Mesothelial cell of epicardium (in vitro differentiated cells): ENCODE results near the gene PCSK5. TPM values are rescaled to one million over a fixed set of nuclear protein-coding genes. Genes with fewer than 3 reads are reported as not detected.

Experiments
- DNase-seq, 2 experiments: peaks; one replicate each; pipeline ENCODE4 v3.0.0; 2021; ENCODE audit warnings: low spot score in 2 of 2; ENCODE audit not compliant: unreplicated experiment in 2 of 2
- H3K27ac Mint-ChIP-seq: 2 replicates; pipeline ENCODE4 v1.8.0; 2021; ENCODE audit warnings: mixed read lengths
- H3K27me3 Mint-ChIP-seq: 2 replicates; pipeline ENCODE4 v1.8.0; 2021; ENCODE audit warnings: low read depth, mixed read lengths
- H3K36me3 Mint-ChIP-seq: 2 replicates; pipeline ENCODE4 v1.8.0; 2021; ENCODE audit warnings: mixed read lengths
- H3K4me1 Mint-ChIP-seq: 2 replicates; pipeline ENCODE4 v1.8.0; 2021; ENCODE audit warnings: mixed read lengths
- H3K4me3 Mint-ChIP-seq: 2 replicates; pipeline ENCODE4 v1.8.0; 2021; ENCODE audit warnings: mild to moderate bottlenecking, moderate library complexity, mixed read lengths
- H3K9me3 Mint-ChIP-seq: 2 replicates; pipeline ENCODE4 v1.8.0; 2021; ENCODE audit warnings: mixed read lengths
- total RNA-seq: library from RNA; stranded (reverse); gene quantifications from 3 replicates; pipeline ENCODE4 v1.2.1, GENCODE V29; 2021
- TF ChIP-seq, protein P1 (sequence below): fragments of 200-600 bp; sonication (generic); IDR thresholded peaks from one replicate; pipeline ENCODE4 v1.5.0; 2021; ENCODE audit warnings: antibody characterized with exemption; ENCODE audit not compliant: unreplicated experiment

PCSK5 gene
- total RNA-seq, 1 donor from 2014 or later, result 15.7 TPM

DNA sequence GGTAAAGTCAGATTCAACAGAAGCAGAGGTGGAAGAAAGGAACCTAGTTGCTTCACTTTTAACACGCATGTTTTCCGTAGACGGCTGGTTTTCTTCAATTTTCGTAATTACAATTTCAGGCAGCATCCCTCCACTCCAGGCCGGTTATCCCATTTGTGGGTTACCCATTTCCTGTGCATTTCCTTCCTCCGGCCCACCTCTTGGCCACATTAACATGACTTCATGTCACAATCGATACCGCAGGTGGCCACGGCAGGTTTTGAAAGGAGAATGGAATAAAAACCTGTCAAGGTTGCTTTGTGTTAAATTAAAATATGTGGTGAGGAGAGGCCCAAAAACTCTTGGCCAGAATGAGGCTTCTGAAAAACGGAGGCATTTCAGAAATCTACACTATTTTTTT lies 130.2 kb downstream of the PCSK5 start:
- Mint-ChIP-seq H3K27me3 (no peaks in the 10 kb centered on the region), H3K36me3 (no peaks in the 10 kb centered on the region), H3K9me3 (no peaks in the 10 kb centered on the region), H3K4me3 (no peak overlapping the region), H3K4me1 (peaks cover 19% of the 10 kb centered on the region), H3K27ac (no peak overlapping the region)
- TF ChIP-seq, protein P1, sequence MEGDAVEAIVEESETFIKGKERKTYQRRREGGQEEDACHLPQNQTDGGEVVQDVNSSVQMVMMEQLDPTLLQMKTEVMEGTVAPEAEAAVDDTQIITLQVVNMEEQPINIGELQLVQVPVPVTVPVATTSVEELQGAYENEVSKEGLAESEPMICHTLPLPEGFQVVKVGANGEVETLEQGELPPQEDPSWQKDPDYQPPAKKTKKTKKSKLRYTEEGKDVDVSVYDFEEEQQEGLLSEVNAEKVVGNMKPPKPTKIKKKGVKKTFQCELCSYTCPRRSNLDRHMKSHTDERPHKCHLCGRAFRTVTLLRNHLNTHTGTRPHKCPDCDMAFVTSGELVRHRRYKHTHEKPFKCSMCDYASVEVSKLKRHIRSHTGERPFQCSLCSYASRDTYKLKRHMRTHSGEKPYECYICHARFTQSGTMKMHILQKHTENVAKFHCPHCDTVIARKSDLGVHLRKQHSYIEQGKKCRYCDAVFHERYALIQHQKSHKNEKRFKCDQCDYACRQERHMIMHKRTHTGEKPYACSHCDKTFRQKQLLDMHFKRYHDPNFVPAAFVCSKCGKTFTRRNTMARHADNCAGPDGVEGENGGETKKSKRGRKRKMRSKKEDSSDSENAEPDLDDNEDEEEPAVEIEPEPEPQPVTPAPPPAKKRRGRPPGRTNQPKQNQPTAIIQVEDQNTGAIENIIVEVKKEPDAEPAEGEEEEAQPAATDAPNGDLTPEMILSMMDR, result no peak
- DNase-seq, result no peak

DNA sequence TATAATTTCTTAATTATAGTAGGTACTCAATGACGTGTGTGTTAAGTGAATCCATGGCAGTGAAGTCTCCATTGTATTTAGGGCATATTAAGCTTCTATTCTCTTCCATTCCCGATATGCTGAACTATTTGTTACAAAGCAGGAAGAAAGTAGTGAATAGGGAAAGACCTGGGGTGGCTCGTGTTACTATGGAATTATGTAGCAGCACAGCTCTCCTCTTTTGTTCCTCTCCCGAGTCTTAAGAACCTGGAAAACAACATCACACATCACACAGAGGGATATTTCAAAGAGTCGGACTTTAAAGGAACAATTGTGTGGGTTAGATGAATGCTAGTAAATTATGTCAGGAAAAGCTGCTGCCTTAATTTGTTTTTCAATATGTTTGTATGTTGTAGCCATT lies 131.8 kb downstream of the PCSK5 start:
- Mint-ChIP-seq H3K9me3 (no peaks in the 10 kb centered on the region), H3K36me3 (peaks cover 2% of the 10 kb centered on the region), H3K27me3 (no peaks in the 10 kb centered on the region), H3K4me1 (peaks cover 19% of the 10 kb centered on the region), H3K27ac (no peak overlapping the region), H3K4me3 (no peak overlapping the region)
- TF ChIP-seq, protein P1, result no peak
- no peak for DNase-seq

DNA sequence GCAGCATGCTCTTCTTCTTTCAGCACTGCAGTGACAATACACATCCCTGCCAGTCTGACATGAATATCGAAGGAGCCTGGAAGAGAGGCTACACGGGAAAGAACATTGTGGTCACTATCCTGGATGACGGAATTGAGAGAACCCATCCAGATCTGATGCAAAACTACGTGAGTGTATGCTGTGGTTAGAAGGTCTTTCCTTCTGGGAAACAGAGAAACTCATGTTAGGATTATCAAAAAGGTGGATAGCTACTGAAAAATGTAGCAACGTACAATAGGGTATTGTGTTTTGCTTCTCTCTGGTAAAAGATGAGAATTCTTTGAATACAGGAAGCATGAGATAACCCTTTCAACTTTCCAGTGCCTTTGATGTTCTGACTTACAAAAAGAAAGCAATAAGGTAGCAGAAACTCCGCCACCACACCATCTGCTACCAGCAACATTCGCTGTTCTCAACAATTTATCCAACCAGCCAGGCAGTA lies 133.3 kb downstream of the PCSK5 start:
- DNase-seq, result no peak
- peaks cover 8% of the 10 kb centered on the region for H3K36me3 Mint-ChIP-seq
- no peak overlapping the region for H3K4me3 Mint-ChIP-seq
- H3K9me3 Mint-ChIP-seq, result no peaks in the 10 kb centered on the region
- H3K27me3 Mint-ChIP-seq, result no peaks in the 10 kb centered on the region
- H3K4me1 Mint-ChIP-seq, result peaks cover 17% of the 10 kb centered on the region
- TF ChIP-seq, protein P1, result no peak
- peak overlapping the region; percentile 60 for H3K27ac Mint-ChIP-seq

DNA sequence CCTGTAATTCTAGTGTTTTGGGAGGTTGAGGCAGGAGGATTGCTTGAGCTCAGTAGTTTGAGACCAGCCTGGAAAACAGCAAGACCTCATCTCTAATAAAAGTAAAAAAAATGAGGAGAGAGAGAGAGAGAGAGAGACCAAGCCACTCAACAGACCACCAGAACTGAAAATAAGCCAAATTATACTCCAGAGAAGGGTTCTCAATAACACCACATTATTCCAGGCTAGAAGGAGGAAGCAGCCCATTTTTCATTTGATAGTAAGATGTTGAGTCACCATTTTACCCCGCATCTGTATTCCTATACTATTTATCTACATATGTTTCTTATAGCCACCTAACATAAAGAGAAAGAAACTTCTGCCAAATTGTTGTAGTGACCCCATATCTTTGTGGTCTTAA lies 134.8 kb downstream of the PCSK5 start:
- Mint-ChIP-seq H3K4me3 (no peak overlapping the region), H3K27me3 (no peaks in the 10 kb centered on the region), H3K36me3 (peaks cover 12% of the 10 kb centered on the region), H3K4me1 (peaks cover 15% of the 10 kb centered on the region), H3K9me3 (no peaks in the 10 kb centered on the region), H3K27ac (no peak overlapping the region)
- DNase-seq, result no peak
- TF ChIP-seq, protein P1, result no peak

DNA sequence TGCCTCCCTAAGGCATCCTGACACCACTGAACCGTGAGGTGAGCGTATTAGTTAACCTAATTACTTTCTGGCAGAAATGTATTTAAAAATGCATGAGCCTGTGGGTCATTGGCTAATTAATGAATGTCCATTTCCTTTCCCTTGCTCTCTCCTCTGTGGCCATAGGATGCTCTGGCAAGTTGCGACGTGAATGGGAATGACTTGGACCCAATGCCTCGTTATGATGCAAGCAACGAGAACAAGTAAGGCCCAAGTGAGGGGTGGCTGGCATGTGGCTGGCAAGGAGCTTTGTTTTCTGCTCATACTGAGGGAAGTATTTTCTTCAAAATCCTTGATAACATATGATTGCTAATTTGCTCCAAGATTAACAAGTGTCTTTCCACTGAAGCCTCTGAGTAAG lies 136.3 kb downstream of the PCSK5 start:
- H3K4me3 Mint-ChIP-seq, result no peak overlapping the region
- H3K36me3 Mint-ChIP-seq, result peaks cover 17% of the 10 kb centered on the region
- no peaks in the 10 kb centered on the region for H3K9me3 Mint-ChIP-seq
- peaks cover 15% of the 10 kb centered on the region for H3K4me1 Mint-ChIP-seq
- no peaks in the 10 kb centered on the region for H3K27me3 Mint-ChIP-seq
- no peak overlapping the region for H3K27ac Mint-ChIP-seq
- TF ChIP-seq, protein P1, result no peak
- no peak for DNase-seq

DNA sequence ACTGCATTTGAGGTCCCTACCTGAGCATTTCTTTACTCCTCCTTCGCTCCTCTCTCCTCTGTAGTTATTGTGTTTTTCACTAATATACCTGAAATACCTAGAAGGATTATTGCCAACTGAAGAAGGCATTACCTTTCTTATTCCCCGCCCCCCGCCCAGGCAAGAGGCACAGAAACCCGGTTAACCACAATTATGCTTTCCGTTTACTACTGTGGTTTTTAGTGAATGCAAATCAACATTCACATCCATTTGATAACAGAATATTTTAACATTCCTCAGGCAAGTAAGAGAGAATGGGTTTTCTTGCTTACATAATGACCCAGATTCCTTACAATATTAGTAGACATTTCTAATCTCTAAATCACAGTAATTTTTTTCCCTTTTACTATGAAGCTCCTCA lies 136.9 kb downstream of the PCSK5 start:
- DNase-seq, result no peak
- peaks cover 15% of the 10 kb centered on the region for H3K4me1 Mint-ChIP-seq
- H3K36me3 Mint-ChIP-seq, result peaks cover 17% of the 10 kb centered on the region
- H3K4me3 Mint-ChIP-seq, result no peak overlapping the region
- no peaks in the 10 kb centered on the region for H3K9me3 Mint-ChIP-seq
- no peak overlapping the region for H3K27ac Mint-ChIP-seq
- TF ChIP-seq, protein P1, result no peak
- no peaks in the 10 kb centered on the region for H3K27me3 Mint-ChIP-seq
